GM21360 (cell line): ENCODE measurements around the gene OTULIN.

Experiments used
- ATAC-seq: cut with Tn5 transposase; IDR thresholded peaks from one replicate; pipeline ENCODE4 v1.9.1; 2021; ENCODE audit warnings: mild to moderate bottlenecking, moderate library complexity; ENCODE audit not compliant: unreplicated experiment

OTULIN gene

DNA sequence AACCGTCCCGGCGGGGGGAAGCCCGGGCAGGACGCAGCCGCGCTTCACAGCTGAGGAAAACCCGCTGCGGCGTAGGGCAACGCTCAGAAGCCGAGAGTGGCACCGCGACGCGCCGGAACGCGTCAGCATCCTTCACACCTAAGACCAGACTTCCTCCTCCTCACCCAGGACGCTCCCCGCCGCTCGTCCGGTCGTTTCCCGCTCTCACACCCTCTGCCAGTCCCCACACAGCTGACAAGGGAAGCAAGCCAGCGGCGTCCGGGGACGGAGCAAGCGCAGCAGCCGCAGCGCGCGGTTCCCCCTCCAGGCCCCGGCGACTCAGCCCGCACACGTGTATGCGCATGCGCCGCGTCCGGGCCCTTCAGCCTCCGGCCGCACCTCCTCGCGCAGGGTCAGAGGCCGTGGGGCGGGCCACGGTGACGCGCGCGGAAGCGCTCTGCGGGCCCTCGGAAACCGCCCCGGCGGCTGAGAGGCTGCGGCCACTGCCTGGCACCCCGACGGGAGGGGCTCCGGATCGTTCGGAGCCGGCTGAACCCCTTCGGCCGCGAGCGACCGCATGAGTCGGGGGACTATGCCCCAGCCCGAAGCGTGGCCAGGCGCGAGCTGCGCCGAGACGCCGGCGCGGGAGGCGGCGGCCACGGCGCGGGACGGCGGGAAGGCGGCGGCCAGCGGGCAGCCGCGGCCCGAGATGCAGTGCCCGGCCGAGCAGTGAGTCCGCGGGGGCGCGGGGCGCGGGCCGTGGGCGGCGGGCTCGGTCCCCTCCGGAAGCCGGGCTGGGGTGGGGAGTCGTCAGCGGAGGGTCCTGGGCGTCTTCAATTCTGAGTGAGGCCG lies at the start of gene OTULIN:
Gene OTULIN, plus strand, starts transcription at position 449 of the 831 bp plus-strand sequence. Its CDS starts 108 bp downstream, at position 557.
- ATAC-seq: peak; percentile 69

DNA sequence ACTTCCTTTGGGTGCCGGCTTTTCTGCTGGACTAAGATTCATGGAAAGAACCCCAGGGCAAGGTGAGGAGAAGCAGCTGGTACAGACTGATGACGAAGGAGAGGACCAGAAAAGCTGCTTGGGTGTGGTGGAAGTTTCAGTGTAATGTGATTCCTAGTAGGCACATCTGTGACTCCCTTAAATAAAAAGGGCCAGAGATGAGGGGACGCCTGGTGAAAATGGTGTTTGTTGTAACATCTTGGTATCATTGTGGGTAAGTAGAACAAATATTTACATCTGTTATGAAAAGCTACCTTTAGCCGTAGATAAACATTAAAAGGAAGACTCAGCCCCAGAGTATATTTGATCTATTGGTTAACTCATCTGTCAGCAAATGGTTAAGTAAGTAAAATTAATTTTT lies 49.2 kb upstream of the OTULIN start:
- ATAC-seq: no peak

DNA sequence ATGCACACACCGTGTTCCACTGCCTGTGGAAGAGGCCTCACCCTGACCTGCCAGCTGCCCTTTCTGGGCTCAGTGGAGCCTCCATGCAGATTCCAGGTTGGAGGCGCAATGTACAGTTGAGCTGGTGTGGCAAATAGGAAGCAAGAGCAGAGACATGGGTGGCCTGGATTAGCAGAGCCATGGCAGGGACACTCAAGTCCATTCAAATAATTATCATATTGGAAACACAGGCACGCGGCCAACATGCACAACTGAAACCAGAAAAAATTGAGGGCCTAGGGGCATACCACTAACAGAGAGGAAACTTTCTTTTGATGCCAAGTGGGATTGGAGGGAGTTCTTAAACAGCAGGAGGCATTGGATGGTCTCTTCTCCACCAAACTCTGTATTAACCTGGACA lies 47.1 kb upstream of the OTULIN start:
- ATAC-seq: no peak

DNA sequence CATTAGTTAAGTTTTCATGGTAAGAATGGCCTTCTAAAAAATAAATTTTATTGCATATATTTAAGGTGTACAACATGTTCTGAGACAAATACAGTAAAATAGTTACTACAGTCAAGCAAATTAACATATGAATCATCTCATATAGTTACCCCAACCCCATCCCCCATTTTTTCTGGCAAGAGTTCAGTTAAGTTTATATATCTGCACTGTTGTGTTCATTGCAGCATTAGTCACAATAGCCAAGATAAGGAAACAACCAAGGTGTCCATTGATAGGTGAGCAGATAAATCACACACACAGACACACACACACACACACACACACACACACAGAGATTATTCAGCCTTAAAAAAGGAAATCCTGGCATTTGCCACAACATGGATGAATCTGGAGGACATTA lies 37.2 kb upstream of the OTULIN start:
- ATAC-seq: no peak

DNA sequence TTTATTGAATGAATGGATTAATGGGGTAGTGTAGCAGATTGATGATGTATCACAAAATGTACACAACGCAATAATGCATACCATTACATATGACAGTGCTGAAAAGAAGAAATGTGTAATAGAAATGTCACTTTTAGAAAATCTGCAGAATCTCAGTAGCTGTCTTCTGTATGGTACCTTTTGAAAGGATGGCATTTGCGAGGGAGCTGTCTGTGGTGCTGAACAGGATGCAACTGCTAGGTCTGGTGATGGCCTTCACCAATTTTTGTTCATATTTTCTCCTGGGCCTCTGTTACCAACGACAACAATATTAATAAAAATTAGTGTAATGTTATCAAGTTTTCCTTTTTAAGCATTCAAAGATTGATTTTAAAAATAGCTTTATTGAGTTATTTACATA lies 36.2 kb upstream of the OTULIN start:
- no peak for ATAC-seq

DNA sequence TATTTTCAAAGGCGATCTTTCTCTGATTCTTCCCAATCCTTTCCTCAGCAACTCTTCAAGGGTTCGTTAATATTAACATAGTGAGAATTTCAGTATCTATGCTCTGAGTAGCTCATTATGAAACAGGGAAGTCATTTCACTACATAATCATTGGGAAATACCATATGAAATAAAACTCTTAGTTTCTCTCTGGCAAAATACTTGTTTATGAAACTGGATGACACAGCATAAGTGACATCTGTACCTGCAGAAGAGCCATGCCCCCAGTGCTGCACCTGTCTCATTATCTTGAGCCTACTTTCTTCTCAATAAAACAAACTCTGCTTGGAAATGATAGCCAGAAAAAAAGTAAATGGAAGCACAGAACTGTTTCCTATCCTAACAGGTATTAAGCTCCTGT lies 33.8 kb upstream of the OTULIN start:
- ATAC-seq: no peak

DNA sequence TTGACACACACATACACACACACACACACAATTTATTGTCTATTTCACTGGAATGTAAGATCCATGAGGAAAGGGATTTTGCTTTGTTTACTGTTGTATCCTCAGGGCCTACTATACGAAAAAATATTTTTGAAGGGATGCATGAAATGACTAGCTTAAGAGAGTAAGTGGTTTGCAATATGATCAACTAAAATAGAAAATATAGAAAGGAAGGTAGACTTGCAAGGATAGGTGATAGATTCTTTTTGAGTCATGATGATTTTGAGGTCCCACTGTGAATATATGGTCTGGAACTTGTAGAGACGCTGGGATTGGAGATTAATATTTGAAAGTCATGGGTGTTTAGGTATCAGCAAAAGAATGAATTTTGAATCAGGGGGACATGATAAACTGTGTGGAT lies 28.9 kb upstream of the OTULIN start:
- ATAC-seq: no peak

DNA sequence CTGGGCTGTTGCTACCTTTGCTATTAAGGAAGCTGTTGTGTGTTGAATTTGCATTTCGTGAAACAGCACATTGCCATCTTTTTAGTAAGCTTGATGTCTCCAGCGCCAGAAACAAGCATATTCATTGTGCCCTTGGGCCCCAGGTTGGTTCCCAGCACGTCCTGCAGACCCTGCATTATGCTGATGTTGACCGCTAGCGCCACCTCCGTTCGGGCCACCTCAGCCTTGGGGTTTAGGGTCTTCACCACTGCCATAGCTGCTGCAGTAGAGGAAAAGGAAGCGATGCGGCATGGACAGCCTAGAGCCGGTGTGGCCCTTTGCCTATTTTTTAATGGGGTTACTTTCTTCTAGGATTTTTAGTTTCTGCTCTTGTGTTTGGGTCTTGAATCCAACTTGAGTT lies 23.8 kb upstream of the OTULIN start:
- ATAC-seq: no peak

DNA sequence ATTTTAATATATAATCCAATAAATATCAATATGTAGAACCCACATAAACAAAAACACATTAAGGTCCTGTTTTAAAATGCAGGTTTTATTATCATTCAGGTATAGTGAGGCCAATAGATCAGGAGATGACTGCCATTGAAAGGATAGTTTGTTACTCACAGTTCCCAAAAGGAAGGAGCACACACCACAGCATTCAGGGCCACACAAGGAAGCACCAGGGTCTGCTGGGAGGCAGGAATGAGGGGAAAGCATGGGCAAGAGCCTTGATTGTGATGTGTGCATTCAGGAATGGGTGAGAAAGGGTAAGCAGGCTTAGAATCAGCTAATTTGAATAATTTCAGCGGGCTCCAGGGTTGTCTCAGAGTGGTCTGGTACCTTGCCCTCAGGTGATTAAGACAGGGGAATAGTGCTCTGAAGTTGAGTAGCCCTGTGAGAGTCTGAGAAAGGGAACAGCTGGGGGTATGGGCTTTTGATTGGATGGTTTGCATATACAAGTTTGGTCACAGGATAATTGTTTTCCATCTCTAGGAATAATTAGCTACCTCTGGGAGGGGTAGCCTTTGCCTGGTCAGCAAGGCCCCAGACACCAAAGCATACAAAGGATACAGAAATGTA lies 19.8 kb upstream of the OTULIN start:
- ATAC-seq: no peak

DNA sequence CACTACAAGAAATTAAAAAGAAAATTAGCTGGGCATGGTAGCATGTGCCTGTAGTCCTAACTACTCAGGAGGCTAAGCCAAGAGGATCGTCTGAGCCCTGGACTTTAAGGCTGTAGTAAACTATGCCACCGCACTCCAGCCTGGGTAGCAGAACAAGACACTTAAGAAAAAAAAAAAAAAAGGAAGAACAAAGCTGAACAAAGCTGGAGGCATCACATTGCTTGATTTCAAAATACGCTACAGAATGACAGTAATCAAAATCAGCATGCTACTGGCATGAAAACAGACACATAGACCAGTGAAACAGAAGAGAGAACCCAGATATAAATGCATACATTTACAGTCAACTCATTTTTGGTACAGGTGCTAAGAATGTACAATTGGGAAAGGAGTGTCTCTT lies 14.5 kb upstream of the OTULIN start:
- ATAC-seq: no peak

DNA sequence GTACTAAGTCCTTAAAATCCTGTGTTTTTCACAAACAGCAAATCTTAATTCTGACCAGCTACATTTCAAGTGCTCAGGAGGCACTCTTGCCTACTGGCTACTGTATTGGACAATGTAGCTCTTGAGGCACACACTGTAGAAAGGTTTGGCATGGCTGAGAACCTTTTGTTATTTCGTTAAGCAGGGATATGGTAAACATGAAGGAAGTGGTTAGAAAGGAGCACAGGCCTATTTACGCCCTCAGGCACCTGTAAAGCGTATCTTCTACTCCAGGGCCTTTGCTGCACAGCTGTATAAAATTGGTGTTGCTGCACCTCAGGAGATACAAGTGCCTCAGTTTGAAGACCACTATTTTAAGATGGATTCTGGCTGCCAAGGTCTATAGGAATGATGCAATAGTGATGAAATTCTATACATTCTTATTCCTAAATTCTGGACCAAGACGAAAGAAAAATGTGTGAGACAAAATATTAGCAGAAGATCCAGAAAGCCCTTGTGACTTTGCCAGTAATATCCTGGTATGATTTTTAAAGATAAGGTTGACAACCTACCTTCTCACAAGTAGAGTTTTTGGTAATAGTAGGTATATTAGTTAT lies 9.3 kb upstream of the OTULIN start:
- ATAC-seq: no peak

DNA sequence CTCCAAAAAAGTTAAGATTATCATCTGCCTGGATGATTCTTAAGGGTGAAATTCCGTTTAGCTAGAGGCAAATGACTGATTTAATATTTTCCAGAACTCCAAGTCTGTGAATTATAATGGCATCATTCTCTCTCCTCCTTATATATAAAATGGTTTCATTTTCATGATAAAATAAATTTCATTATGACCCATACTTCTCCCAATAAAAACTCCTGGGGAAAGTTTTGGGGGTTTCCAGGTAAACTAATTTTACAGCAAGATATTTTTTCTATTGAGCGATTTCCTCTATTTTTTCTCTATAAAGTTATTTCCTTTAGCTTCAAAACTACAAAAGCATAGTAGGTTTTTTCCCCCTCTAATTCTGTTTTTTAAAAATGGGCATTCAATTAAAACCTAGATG lies 7.6 kb upstream of the OTULIN start:
- no peak for ATAC-seq

DNA sequence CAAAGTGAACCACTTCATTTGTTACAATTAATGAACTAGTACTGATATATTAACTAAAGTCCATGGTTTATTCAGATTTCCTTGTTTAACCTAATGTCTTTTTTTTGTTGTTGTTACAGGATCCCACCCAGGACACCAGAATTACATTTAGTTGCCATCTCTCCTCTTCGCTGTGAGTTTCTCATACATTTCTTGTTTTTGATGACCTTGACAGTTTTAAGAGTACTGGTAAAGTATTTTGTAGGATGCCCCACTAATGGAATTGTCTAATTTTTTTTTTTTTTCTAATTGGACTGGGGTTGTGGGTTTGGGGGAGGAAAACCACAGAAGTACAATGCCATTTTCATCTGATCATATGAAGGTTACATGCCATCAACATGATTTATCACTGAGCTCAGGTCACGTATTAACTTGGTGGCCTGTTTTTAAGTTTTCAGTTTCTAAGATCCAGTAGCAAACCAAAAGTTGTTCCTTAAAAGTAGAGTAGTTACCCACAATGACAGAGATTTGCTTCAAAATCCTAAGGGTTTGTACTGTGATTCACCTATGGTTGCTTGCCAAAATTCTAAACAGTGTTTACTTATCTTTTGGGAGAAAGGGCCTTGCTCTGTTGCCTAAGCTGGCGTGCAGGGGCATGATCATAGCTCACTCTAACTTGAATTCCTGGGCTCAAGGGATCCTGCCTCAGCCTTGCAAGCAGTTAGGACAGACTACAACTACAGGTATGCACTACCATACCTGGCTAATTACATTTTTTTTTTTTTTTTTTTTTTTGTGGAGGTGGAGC lies 4.5 kb upstream of the OTULIN start:
- no peak for ATAC-seq

DNA sequence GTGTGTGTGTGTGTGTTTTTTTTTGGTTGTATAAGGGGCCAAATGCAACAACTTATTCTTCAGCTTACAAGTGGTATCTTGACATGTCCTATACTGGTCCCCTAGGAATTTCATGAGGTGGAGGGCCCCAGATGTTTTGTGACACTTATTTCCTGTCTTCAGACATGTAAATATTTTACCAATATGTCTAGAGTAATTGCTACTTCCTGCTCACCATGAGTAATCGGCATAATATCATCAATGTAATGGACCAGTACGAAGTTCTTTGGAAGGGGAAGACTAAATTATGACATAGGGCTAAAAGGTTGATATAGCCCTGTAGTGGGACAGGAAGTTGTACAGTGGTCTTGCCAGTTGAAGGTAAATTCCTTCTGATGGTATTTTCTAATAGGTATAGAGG lies 3.7 kb upstream of the OTULIN start:
- ATAC-seq: no peak

DNA sequence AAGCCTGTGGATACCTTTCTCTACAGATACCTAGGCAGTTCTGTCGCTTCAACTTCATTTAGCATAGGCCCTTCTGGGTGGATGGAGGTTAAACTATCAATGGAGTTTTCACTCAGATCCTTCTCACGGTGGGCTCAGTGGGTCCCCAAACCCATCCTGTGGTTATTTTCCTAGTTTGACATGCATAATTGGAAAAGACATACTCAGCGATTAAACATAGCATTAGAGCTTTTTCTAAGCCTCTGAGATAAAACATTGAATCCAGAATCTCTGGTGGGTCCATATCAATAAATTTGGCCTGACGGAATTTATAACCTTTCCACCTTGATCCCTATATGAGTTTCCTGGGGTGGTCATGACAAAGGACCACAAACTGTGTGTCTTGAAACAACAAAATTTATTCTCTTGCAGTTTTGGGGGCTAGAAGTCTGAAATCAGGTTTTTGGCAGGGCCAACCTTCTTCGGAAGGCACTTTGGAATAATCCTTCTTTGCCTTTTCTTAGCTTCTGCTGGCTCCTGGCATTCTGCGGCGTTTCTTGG lies 1.7 kb upstream of the OTULIN start:
- no peak for ATAC-seq

DNA sequence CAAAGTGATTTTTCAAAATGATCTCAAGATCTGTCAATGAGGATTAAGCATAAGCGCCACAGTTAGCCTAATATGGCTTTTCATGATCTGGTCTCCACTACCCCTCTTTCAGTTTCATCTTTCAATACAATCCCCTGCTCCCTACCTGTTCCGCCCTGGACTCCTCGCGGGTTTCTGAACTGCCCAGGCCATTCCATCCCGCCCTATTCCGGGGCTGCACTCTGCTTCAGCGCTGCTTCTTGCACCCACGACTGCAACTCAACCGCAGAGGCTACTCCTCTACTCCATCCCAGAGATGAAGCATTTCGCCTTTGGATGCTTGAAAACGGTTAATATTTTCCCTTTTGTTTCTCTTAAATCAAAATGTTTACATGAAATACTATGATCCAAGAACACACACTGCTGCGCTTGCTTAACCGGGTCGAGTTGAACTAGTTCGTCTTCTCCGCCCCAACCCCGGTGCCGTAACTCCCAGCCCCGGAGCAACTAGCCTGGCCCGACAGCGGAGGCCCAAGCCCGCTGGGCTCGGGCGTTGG lies 716 bp upstream of the OTULIN start:
- peak; percentile 15 for ATAC-seq

DNA sequence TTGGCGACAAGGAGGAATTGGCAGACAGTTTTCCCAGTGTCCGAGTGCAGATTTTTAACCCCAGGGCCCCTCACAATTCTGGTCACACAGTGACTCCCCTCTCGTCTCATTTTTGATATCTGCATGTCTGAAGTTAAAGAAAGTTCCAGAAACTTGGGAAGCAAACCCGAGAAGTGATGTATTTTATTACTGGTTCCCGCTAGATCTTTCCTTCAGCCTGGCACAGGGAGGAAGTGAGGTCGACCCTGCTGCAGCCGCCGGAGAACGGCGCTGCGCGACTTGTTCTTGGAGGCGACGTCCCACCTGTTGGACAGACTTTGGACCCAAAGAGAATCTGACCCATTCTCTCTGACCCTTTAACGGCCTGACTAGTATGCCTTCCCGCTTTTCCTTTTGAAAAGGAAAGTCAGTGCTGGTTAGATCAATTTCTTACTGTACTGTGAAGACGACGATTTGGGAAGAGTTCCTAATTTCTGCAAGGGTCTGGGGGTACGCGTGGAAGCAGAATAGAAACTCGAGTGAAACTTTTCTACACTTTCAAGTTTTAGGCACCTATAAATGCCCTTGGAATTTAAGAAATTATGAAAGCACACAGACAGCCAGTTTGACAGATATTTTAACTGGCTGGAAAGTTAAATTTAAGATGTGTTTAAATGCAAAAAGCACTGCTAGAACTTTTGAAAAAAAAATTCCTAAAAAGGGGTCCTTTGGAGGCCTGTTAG lies 744 bp downstream of the OTULIN start:
- ATAC-seq: no peak

DNA sequence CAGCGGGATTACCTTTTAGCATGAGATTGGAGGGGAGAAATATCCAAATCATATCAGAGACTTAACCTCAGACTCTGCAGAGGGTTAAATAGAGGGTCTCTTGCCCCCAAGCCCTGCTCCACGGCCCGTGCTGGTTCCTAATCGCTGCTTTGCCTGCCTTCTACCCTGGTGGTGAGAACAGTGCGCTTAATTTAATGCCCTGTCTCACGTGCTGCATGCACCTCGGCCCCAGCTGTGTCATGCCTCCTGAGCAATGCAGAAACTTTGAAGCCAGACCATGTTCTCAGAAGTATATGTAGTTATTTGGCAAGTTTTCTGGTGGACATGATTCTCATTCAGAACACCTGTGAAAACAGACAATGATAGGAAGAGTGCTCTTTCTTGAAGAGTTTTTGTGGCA lies 1.4 kb downstream of the OTULIN start:
- peak; percentile 41 for ATAC-seq

DNA sequence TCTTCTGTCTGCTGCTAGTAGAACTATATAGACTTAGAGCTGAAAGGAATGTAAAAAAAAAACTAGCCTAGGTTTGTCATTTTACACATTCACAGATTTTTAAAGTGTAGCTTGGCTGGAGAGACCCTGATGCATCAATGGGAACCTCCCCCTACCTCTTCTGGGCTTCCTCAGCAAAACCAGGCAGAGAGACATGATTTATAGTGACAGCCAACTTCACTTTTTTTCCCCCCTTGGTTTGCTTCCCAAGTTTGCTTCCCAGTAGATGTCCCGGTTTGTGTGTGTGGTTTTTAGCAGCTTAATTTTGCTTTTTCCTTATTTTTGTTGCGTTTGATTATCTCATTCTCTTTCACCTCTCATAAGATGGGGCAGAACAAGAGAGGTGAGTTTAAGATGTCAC lies 1.8 kb downstream of the OTULIN start:
- ATAC-seq: no peak

DNA sequence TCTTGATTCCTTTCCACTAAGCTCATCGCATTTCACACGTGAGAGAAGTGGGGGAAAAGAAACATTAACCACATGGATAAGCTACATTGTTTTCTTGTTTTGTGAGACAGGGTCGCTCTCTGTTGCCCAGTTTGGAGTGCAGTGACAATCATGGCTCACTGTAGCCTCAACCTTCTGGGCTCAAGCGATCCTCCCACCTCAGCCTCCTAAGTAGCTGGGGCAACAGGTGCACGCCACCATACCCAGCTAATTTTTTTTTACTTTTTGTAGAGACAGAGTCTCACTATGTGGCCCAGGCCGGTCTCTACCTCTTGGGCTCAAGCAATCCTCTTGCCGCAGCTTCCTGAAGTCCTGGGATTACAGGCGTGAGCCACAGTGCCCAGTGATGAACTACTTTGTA lies 2.8 kb downstream of the OTULIN start:
- ATAC-seq: no peak
